GM10248 (cell line): ENCODE results near the gene MYO5A.

Source experiments
- CTCF ChIA-PET: fragments of 300-600 bp; sonication (Branson Sonifier 250); formaldehyde crosslinking; extraction: SDS; loops from one replicate; lab custom pipeline; 2021; ENCODE audit warnings: antibody characterized with exemption; lab: Yijun Ruan, JAX
- POLR2A ChIA-PET: fragments of 350-650 bp; sonication (Branson Sonifier 250); formaldehyde crosslinking; extraction: SDS; loops from one replicate; lab custom pipeline; 2020; ENCODE audit warnings: antibody characterized with exemption; lab: Yijun Ruan, JAX
- DNase-seq: peaks from one replicate; pipeline ENCODE4 v3.0.0; 2012; ENCODE audit errors: extremely low spot score
- TF ChIP-seq, protein P1 (sequence below): IDR thresholded peaks from 2 replicates; pipeline ENCODE4 v1.5.1; 2012; ENCODE audit warnings: mild to moderate bottlenecking, low read depth; ENCODE audit errors: extremely low read depth, missing control alignments, control extremely low read depth

MYO5A gene

DNA sequence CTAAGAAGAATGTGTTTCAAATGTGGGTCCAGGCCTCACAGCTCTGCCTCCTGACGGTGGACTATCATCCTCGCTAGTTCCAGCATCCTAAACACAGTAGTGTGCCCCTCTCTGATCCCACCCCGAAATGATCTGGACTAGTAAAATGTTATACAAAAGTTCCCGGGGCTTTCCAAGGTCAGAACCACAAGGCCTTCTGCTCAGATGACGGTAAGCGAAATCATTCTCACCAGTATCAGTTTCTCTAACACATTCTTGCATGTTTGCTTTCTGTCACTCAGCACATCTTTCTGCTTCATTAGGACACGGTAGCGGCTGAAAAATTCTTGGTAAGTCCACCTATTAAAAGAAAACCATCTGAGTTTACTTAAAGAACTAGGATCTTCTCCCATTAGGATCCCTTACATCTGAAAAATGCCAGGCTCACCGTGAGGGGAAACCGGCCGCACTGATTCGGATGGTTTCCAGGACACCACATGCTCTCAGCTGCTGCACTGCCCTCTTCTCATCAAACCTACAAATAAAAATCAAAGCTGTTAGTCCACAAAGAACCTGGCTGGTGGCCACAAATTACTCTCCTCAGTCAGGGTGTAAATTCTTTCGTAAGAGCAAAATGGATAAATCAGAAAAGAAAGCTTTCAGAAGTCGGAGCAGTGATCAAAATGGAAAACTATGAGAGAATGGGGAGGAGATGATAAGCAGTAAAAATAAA is 149.1 kb downstream of the MYO5A start:
- ChIA-PET POLR2A (no interaction called here), CTCF (interaction anchor here (1.2 to 1.7 kb wide), 4 partner anchors 17 to 355 kb away, joined by 3 to 5 read pairs (median 4); no protein-coding TSS in a partner anchor)
- DNase-seq: peak; percentile 67
- TF ChIP-seq, protein P1, sequence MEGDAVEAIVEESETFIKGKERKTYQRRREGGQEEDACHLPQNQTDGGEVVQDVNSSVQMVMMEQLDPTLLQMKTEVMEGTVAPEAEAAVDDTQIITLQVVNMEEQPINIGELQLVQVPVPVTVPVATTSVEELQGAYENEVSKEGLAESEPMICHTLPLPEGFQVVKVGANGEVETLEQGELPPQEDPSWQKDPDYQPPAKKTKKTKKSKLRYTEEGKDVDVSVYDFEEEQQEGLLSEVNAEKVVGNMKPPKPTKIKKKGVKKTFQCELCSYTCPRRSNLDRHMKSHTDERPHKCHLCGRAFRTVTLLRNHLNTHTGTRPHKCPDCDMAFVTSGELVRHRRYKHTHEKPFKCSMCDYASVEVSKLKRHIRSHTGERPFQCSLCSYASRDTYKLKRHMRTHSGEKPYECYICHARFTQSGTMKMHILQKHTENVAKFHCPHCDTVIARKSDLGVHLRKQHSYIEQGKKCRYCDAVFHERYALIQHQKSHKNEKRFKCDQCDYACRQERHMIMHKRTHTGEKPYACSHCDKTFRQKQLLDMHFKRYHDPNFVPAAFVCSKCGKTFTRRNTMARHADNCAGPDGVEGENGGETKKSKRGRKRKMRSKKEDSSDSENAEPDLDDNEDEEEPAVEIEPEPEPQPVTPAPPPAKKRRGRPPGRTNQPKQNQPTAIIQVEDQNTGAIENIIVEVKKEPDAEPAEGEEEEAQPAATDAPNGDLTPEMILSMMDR: no peak

DNA sequence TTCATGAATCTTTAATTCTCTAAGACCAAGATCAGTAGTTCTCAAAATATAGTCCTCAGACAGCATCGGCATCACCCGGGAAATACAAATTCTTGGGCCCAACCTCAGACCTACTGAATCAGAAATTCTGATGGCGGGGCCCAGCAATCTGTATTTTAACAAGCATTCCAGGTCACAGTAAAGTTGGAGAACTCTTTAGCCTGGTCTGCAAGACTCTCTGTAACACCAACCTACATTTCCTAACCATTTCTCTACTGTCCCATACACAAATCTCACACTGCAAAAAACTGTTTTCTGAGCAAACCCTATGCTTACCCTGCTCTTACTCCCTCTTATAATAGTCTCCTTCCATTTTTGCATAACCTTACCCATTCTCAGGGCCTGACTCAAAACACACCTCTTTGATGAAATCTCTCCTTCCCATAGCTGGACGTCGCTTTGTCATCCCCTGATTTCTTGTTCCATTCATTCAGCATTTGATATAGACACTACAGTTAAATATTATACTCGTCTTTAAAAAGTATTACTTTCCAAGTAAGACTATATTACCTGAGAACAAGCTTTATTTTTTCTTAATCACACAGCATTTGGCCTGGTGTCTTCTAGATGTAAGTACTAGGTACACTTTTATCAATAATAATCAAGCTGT is 149.8 kb downstream of the MYO5A start:
- CTCF ChIA-PET: interaction anchor here (1.1 to 1.7 kb wide), 6 partner anchors 8 to 355 kb away, joined by 3 to 5 read pairs (median 3); no protein-coding TSS in a partner anchor

DNA sequence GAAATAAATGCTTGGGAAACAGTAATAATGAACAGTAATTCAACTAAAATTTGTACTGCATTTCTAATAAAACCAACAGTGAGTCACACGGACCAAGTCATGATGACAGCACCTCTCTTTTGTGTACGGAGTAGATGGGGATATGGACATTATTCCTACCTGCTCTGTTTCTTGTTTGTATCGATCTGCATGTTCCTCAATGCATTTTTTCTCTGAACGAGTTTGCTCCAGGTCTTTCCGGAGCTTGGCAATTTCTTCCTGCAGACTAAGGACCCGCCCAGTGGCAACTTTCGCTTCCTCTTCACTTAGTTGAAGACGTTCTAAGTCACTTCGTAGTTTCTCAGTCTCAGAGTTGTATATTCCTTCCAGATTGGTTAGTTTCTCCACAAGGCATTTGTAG is 158.7 kb downstream of the MYO5A start:
- POLR2A ChIA-PET: no interaction called here
- TF ChIP-seq, protein P1: no peak
- CTCF ChIA-PET: interaction anchor here (1.1 to 1.4 kb wide), 2 partner anchors 9 to 97 kb away, joined by 3 read pairs; no protein-coding TSS in a partner anchor
- no peak for DNase-seq

More for the DNA sequence above, 149.8 kb downstream of the MYO5A start:
- TF ChIP-seq, protein P1: no peak
- DNase-seq: peak; percentile 65
- POLR2A ChIA-PET: no interaction called here

DNA sequence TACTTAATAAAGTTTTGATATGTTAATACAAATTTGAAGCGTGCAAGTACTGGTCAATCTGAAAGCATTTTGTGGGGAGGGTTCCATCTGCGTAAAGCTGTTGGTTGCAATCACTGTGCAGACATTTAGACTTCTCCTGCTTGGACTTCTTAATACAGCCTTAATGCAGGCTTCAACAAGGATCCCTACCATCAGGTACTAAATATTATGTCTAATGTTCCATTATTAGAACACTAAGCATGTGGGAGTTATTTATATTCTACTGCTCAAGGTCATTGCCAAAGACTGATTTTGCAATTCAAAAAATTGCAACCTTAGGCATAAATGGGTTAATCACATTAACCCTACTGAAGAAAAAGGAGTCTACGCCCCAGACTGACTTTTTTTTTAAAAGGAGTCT is 159.2 kb downstream of the MYO5A start:
- POLR2A ChIA-PET: no interaction called here
- TF ChIP-seq, protein P1: no peak
- CTCF ChIA-PET: interaction anchor here (1.4 to 2.5 kb wide), 2 partner anchors 12 to 97 kb away, joined by 3 to 16 read pairs; no protein-coding TSS in a partner anchor
- DNase-seq: no peak

DNA sequence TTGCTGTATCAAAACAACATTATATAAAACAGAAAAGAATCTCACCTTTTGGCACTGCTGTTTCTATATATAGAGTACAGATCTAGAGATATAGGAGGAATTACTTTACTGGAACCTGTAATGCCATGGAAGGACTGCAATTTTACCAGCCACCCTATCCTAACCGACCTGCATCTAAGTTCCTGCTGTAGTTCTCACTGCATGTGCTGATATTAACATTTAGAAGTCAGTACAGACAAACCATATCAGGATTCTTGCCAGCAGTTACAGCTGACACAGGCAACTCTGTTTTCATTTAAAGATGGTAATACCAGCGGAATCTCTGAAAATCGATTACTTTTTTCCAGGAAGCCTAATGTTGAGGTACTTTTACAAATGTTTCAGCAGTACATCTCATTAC is 159.7 kb downstream of the MYO5A start:
- POLR2A ChIA-PET: no interaction called here
- TF ChIP-seq, protein P1: no peak
- DNase-seq: no peak
- CTCF ChIA-PET: interaction anchor here (1.5 to 2.5 kb wide), 4 partner anchors 7 to 37 kb away, joined by 4 to 16 read pairs (median 6); no protein-coding TSS in a partner anchor

DNA sequence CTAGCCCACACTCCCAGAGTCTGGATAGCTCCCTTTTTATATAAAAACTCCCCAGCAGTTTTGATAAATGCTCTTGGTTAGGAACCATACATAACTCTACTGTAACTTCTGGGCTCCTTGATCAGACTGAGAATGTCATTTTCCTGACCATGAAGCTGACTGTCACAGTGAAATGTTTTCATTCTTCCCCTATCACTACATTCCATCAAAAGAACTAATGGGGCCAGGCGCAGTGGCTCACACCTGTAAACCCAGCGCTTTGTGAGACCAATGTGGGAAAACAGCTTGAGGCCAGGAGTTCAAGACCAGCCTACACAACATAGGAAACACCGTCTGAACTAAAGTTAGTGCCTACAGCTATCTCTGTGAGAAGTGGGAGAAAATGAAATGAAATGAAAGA is 160.3 kb downstream of the MYO5A start:
- ChIA-PET CTCF (interaction anchor here (0.9 to 2.5 kb wide), 7 partner anchors 8 to 38 kb away, joined by 3 to 16 read pairs (median 5); no protein-coding TSS in a partner anchor), POLR2A (no interaction called here)
- TF ChIP-seq, protein P1: no peak
- DNase-seq: no peak
